ENCODE measurements around the gene TGFBRAP1.

Gene TGFBRAP1

DNA sequence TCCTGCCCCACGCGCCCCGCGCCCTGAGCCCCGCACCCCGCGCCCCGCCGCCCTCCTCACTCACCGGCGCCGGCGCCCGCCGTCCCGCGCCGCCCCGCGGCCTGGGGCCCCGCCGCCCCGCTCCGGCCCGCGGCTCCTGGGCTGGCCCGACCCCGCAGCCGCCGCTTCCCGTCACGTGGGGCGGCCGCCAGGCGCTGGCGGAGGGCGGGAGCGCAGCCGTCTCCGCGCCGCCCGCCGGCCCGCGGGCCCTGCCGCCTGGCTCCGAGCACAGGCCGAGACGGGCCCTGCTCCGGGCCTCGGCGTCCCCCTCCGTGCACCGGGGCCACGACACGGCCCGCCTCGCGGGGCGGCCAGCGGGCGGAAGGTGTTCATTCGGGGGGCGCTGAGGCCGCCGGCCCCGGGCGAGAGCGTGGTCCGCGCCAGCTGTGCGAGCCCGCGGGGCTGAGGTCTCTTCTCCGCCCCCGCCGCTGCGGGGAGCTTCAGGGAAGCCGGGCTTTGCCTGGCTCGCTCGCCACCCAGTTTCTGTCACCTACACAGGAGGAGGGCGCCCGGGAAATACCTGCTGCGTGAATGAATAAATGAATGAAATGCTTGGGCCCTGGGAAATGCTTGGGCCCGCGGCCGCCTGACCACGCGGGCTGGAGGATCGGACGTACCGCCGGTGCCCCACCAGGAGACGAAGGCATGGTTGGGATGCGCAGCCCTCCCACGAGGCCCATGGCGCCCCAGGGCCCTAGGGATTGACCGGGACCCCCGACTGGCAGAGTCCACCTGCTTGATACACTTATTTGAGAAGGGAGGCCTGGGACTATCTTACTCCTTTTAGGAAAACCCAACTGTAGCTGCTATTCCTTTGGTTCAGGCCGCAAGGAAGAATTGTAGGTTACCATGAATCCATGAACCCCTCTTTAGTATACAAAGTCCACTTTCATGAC lies at the start of gene TGFBRAP1:
TSS of gene TGFBRAP1 (minus strand) at position 175 of the 935 bp plus-strand sequence. CDS start 21,434 bp downstream, outside the sequence.
- DNase-seq (ENCODE audit: low read depth, low spot score) = peak; percentile 81

- DNase-seq (ENCODE audit: low read depth, low spot score) = no peak
Measured at GRCh38 chr2:105378921-105379383, 49.4 kb upstream of the TGFBRAP1 start.

DNA sequence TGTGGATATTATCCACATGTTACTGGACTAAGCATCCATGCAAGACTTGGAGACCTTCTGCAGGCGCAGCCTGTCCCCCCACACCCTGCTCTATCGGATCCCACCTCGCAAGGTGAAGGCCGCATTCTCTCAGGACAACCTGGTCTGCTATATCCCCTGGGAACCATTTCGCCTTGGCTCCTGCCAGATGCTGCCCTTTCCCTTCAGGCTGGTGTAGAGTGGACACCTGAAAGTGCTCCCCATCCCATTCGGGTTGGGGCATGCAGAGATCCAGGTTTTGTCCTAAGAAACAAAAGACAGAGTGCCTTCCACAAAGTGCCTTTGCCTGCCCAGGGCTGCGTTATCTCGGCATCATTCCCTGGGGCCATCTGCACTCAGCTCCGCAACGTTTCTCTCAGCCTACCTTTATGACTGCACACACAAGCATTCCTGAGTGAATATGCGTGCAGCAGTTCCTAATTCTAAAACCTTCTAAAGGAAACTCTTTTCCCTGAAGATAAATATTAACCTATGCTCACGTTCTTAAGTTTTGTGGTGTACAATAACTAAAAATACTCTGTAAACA lies 48.8 kb upstream of the TGFBRAP1 start:
- DNase-seq (ENCODE audit: low read depth, low spot score) = no peak

- DNase-seq (ENCODE audit: low read depth, low spot score) = no peak
Measured at GRCh38 chr2:105377871-105378270, 48.3 kb upstream of the TGFBRAP1 start.

- DNase-seq (ENCODE audit: low read depth, low spot score) = peak; percentile 79
Measured at GRCh38 chr2:105376789-105377240, 47.3 kb upstream of the TGFBRAP1 start.

DNA sequence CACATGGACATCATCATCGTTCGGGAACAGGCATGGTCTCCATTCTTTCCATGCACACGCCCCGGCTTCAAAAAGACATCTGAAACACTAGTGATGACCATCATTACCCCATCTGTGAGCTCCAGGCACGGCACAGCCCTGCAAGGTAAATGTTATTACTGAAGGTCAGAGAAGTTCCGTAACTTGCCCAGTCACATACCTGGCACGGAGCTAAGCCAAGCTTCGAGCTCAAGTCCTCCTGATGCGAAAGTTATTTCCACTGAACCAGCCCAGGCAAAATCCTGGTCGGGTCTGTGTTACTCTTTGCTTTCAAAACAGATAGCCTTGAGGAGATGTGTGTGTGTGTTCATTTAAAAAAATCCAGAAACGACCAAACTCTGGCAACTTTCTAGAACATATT lies 46.5 kb upstream of the TGFBRAP1 start:
- no peak for DNase-seq (ENCODE audit: low read depth, low spot score)

DNA sequence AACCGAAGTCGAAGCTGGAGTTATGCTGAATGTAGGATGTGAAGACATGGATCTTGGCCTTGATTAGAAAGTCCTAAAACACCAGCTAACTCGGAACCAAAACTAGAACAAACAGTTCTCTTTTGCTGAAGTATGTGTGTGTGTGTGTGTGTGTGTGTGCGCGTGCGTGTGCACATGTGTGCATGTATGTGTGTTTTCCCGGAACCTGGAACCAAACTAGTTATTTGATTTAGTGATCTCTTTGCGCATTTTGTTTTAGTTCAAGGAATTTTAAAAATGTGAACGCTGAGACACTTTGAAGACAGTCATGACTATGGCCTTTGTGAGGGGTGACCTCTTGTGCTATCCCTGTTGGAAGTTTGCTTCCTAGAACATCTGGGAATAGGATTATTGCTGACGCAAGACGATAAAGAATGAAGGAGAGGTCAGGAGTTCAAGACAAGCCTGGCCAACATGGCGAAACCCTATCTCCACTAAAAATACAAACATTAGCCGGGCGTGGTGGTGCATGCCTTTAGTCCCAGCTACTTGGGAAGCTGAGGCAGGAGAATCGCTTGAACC lies 45.5 kb upstream of the TGFBRAP1 start:
- no peak for DNase-seq (ENCODE audit: low read depth, low spot score)

- DNase-seq (ENCODE audit: low read depth, low spot score) = no peak
Measured at GRCh38 chr2:105373895-105374401, 44.4 kb upstream of the TGFBRAP1 start.

GRCh38 chr2:105373344-105373781 lies 43.8 kb upstream of the TGFBRAP1 start:
- no peak for DNase-seq (ENCODE audit: low read depth, low spot score)

GRCh38 chr2:105371810-105372209 lies 42.3 kb upstream of the TGFBRAP1 start:
- DNase-seq (ENCODE audit: low read depth, low spot score) = no peak

DNA sequence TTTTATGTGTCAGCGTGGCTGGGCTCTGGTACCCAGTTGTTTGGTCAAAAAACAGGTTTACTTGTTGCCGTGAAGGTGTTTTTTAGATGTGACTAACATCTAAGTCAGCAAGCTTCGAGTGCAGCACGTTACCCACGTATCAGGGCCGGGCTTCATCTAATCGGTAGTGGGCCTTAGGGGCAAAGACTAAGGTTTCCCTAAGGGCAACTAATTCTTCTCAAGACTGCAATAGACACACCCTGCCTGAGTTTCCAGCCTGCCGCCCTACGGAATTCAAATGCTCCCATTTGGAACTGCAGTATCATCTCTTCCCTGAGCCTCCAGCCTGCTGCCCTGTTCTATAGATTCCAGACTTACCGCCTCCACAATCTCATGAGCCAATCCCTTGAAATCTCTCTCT lies 41.6 kb upstream of the TGFBRAP1 start:
- DNase-seq (ENCODE audit: low read depth, low spot score) = no peak

DNA sequence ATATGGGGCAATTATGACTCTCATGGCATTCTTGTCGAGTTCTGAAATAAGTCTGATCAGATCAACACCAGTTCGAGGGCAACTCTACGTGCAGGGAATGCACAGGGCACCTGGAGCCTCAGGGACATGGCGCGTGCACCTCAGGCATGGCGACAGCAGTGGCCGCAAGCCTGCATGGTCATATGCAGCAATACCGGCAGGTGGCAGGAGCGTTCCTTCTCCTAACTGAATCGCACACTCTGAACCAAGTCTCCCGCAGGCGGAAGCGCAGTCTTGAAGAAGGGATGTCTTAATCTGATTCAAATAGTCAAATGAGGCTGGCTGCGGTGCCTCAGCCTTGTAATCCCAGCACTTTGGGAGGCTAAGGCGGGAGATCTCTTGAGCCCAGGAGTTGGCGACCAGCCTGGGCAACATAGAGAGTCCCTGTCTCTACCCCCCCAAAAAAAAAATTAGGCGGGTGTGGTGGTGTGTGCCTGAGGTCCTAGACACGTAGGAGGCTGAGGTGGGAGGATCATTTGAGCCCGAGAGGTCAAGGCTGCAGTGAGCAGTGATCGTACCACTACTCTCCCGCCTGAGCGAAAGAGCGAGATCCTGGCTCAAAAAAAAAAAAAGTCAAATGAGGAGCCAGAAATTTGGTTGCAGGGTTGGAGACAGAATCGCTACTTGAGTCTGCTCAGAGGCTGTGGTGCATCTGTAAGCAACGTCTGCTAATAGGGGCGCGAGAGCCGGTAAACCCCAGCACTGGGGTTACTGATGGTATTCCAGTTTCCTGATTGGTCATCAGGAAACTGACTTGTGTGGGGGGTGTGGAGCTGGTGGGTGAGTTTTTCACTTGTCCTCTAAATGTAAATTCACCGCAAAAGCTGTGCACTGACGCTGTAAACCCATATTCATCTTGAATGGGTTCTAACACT lies 40.5 kb upstream of the TGFBRAP1 start:
- DNase-seq (ENCODE audit: low read depth, low spot score) = peak; percentile 90

DNA sequence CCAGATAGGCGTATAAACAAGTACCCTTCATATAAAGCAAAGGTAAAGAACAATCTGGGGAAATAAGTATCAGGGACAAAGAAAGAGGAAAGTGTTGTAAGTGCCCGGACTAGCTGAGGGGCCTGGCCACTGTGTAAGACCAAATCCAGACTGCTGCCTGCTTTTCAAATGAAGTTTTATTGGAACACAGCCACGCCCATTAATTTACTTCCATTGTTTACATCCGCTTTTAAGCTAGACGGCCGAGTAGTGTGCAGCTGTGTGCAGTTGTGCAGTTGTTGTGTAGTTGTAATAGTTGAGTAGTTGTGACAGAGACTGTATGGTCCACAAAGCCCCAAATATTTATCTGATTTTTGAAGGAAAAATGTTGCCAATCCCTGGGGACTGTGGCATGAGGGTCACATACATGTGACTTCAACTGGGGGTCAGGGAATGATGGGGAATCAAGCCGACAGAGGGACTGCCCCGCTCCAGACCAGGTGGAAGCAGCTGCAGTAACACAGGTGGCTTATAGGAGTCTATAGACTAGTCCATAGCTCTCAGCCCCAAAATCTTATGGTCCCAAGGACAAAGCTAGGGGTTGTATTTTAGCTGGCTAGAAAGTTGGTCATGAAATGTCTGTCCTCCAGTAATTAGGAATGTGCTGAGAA lies 39.3 kb upstream of the TGFBRAP1 start:
- no peak for DNase-seq (ENCODE audit: low read depth, low spot score)

GRCh38 chr2:105365206-105365605 lies 35.7 kb upstream of the TGFBRAP1 start:
- no peak for DNase-seq (ENCODE audit: low read depth, low spot score)

DNA sequence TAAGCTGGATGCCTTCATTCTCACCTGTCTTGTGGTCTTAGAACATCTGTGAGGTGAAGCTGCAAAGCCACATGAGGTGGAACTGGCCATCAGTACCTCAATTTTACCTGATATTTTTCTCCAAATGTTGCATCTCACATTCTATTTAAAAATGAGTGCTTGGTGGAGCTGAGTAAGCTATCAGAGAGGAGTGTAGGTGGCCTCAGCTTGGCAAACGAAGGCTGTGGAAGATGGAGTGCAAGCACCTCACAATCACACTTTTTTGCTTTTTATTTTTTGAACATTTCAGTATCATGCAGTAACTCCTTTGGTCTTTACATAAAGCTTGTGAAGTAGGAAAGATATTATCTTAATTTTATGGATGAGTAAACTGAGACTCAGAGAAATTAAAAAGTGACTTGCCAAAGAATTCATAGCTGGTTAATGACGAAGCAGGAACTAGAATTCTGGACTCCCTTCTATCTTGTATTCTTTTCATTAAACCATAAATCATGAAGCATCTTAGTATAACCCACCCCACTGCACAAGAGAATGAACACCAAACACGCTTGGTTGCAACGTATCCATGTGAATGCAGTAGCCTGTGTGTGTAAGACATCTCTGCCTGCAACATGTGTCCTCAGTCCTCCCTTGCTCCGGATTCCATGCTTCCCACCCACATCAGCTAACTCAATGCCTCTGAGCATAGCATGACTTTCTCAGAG lies 35.1 kb upstream of the TGFBRAP1 start:
- no peak for DNase-seq (ENCODE audit: low read depth, low spot score)

GRCh38 chr2:105362862-105363591 lies 33.5 kb upstream of the TGFBRAP1 start:
- peak; percentile 5 for DNase-seq (ENCODE audit: low read depth, low spot score)

DNA sequence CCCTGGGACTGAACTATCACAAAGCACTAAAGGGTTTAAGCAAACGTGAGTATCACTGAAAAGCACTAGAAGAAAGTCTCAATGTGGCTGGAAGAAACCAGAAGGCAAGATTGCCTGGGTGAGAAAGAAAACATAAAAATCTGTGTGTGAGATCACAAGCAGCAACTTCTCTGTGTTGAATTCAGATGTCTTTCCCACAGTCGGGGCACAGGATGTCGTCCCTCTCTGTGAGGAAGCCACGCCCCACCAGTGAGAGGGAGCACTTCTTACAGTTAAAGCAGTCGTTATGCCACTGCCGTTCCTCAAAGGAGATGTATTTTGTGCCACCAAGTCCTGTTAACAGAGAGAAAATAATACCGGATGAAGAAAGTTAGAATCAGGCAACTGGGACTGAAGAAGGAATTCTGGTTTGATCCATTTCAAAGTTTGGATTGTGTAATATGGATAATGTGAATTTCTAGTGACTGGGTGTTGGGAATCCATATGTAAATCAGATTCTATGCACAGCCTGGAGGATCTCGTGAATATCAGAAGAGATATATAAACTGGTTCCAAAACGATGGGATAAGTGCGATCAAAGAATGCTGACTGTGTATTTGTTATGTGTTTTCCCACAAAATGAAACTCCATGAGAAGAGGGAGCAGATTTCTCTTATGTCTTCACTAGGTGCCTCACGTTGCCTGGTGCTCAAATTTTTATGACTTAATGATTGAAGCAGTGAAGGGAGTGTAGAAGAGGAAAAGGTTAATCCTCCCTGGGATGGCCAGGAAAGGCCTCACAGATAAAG lies 31.8 kb upstream of the TGFBRAP1 start:
- DNase-seq (ENCODE audit: low read depth, low spot score) = no peak

DNA sequence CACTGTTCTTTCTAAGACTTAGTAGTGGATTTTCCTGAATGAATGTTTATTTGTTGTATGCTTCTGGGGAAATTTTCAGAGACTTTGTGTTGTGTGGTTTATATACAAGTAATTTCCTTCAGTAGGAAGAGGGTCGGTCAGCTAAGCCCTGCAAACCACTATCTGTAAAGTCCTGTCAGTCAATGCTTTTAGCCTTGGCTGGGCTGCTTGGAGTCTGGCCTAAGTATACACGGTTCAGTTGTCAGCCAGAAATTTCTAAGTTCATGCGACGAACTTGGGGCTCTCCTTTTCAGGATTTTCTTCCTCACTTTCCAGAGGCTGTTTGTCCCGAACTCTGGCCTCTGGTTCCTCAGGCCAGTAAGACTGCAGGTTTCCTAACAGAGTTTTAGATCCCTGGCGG lies 29.1 kb upstream of the TGFBRAP1 start:
- DNase-seq (ENCODE audit: low read depth, low spot score) = peak; percentile 61

All from astrocyte of the hippocampus (primary cell).